OCI-LY3 (cell line): ENCODE results near the gene SLC25A13.

ENCODE experiments used
- H2AFZ ChIP-seq: fragments of 200-600, 300-600 bp; shearing (Covaris generic); 2 replicates; pipeline ENCODE4 v1.6.0; 2014; ENCODE audit warnings: antibody characterized with exemption, low read depth, low read length
- H3K27ac ChIP-seq: fragments of 200-600, 300-600 bp; sonication (generic); 2 replicates; pipeline ENCODE4 v1.5.1; 2014; ENCODE audit warnings: mild to moderate bottlenecking, low read length, moderate library complexity, mixed read lengths
- H3K27me3 ChIP-seq: fragments of 200-600, 300-600 bp; sonication (generic); 2 replicates; pipeline ENCODE4 v1.6.1; 2014; ENCODE audit warnings: low read depth, low read length, mixed read lengths
- H3K36me3 ChIP-seq: fragments of 200-600, 300-600 bp; sonication (generic); replicated peaks from 2 replicates; pipeline ENCODE3; 2014; ENCODE audit warnings: low read depth, low read length, mixed read lengths
- H3K4me1 ChIP-seq: fragments of 300-600, 200-600 bp; sonication (generic); 2 replicates; pipeline ENCODE4 v1.6.1; 2014; ENCODE audit warnings: low read length, mixed read lengths
- H3K4me2 ChIP-seq: fragments of 200-600, 300-600 bp; sonication (generic); 2 replicates; pipeline ENCODE4 v1.6.1; 2014; ENCODE audit warnings: low read length, mixed read lengths
- H3K4me3 ChIP-seq: fragments of 300-600, 200-600 bp; sonication (generic); 2 replicates; pipeline ENCODE4 v1.5.1; 2014; ENCODE audit warnings: antibody characterized with exemption, mild to moderate bottlenecking, low read length, moderate library complexity
- H3K79me2 ChIP-seq: fragments of 300-600, 200-600 bp; shearing (Covaris generic); 2 replicates; pipeline ENCODE4 v1.6.1; 2014; ENCODE audit warnings: mild to moderate bottlenecking, low read length, mixed read lengths
- H3K9ac ChIP-seq: fragments of 300-600, 200-600 bp; shearing (Covaris generic); 2 replicates; pipeline ENCODE4 v1.6.0; 2014; ENCODE audit warnings: mild to moderate bottlenecking, low read length, moderate library complexity
- H3K9me3 ChIP-seq: fragments of 200-600, 300-600 bp; shearing (Covaris generic); 2 replicates; pipeline ENCODE4 v1.6.1; 2014; ENCODE audit warnings: low read length, mixed read lengths; ENCODE audit not compliant: insufficient read depth
- H4K20me1 ChIP-seq: fragments of 200-600, 300-600 bp; sonication (generic); 2 replicates; pipeline ENCODE4 v1.6.1; 2016; ENCODE audit warnings: low read length, mixed read lengths; ENCODE audit not compliant: insufficient read depth
- CTCF ChIP-seq: fragments of 200-600, 300-600 bp; sonication (generic); IDR thresholded peaks from 2 replicates; pipeline ENCODE4 v1.5.1; 2014; ENCODE audit warnings: antibody characterized with exemption, low read length, low read depth
- EZH2phosphoT487 ChIP-seq: fragments of 200-600 bp; shearing (Covaris generic); IDR thresholded peaks from 2 replicates; pipeline ENCODE4 v1.6.1; 2018; ENCODE audit warnings: antibody characterized with exemption, mixed run types, low read depth

Gene SLC25A13

DNA sequence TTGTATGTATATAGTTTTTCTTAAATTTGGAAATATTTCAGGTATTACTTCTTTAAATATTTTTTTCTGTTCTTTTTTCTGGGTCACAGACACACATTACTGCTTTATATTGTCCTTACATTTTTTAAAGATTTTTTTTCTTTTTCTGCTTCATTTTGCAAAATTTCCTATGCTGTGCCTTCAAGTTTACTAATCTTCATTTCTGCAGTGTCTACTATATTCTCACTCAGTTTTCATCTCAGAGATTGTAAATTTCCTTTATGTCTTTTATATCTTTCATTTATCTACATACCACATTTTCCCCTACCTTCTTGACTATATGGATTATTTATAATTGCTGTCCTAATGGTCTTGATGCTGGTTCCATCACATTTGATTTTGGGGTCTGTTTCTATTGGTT, 210.5 kb downstream of the SLC25A13 start:
- no peak overlapping the region for H3K4me2 ChIP-seq
- no peak overlapping the region for H3K27ac ChIP-seq
- no peaks in the 10 kb centered on the region for H3K27me3 ChIP-seq
- H3K4me1 ChIP-seq = no peaks in the 10 kb centered on the region
- TF ChIP-seq EZH2phosphoT487 (no peak), CTCF (no peak)
- no peaks in the 10 kb centered on the region for H4K20me1 ChIP-seq
- H2AFZ ChIP-seq = no peak overlapping the region
- no peak overlapping the region for H3K9ac ChIP-seq
- no peaks in the 10 kb centered on the region for H3K79me2 ChIP-seq
- H3K4me3 ChIP-seq = no peak overlapping the region
- no peaks in the 10 kb centered on the region for H3K36me3 ChIP-seq
- H3K9me3 ChIP-seq = no peaks in the 10 kb centered on the region

DNA sequence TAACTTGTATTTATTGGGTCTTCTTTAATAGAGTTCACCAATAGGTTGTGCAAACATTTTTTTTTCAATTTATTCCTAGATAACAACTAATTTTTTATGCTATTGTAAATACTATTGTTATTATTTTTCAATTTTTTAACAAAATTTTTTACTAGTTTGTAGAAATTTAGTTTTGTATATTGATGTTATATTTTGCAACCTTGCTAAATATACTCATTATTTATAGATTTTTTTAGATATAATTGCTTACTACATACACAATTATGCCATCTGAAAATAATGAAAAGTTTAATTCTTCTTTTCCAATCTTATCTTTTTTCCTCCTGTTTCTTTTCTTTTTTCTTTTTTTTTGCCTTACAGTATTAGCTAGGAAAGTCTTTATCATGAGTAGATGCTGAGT, 216.9 kb downstream of the SLC25A13 start:
- no peak overlapping the region for H3K9ac ChIP-seq
- H3K4me2 ChIP-seq = no peak overlapping the region
- H3K4me1 ChIP-seq = no peaks in the 10 kb centered on the region
- H3K4me3 ChIP-seq = no peak overlapping the region
- H4K20me1 ChIP-seq = no peaks in the 10 kb centered on the region
- no peaks in the 10 kb centered on the region for H3K36me3 ChIP-seq
- H3K9me3 ChIP-seq = no peaks in the 10 kb centered on the region
- H3K27me3 ChIP-seq = no peaks in the 10 kb centered on the region
- TF ChIP-seq EZH2phosphoT487 (no peak), CTCF (no peak)
- H2AFZ ChIP-seq = no peak overlapping the region
- H3K79me2 ChIP-seq = no peaks in the 10 kb centered on the region
- no peak overlapping the region for H3K27ac ChIP-seq

DNA sequence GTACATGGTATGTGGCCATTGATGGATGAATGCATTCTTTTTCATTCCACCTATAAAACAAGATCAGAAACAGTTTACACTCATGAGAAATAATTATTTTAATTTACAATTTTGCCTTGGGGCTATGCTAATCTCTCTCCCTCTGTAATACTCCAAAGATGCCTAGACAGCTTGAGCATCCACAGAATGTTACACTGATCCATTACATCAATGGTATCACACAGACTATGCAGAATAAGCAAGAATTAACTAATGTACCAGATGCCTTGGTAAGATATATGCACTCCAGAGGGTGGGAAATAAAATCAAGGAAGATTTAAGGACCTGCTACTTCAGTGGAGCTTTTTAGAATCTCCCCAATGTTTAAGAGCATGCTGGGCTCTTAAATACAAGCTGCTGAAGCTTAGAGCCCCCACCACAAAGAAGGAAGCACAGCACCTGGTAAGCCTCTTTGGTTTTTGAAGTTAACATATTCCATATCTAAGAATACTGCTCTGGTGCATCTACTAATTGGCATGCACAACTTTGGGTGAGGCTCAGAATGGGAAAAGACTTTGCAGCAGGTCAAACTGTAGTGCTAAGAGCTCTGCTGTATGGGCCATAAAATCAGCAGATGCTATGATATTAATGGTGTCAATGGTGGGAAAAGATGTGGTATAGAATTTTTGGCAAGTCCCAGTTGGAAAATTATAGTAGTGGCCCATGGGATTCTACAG, 219.6 kb downstream of the SLC25A13 start:
- Histone ChIP-seq H4K20me1 (no peaks in the 10 kb centered on the region), H3K9ac (no peak overlapping the region), H3K4me3 (no peak overlapping the region), H3K4me2 (no peak overlapping the region), H2AFZ (no peak overlapping the region), H3K27me3 (no peaks in the 10 kb centered on the region), H3K36me3 (no peaks in the 10 kb centered on the region), H3K4me1 (no peaks in the 10 kb centered on the region), H3K9me3 (no peaks in the 10 kb centered on the region), H3K79me2 (no peaks in the 10 kb centered on the region), H3K27ac (no peak overlapping the region)
- TF ChIP-seq EZH2phosphoT487 = no peak
- no peak for TF ChIP-seq CTCF

DNA sequence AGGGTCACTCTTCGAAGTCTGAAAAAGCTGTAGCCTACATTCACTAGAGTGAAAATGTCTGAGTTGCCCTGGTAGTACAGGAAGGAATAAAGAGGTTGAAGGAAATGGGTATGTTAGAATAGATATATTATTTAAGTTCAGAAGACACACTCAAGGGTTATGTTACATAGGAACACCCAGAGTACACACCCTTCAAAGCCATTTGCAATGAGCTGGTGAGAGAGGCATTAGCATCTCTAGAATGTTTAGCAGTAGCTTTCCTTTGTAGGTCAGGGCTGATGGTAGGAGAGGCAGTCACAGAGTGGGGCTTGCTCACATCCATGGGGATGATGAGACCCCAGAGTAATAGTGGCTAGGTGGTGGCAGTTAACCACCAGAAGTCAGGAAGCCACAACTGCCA, 221.2 kb downstream of the SLC25A13 start:
- Histone ChIP-seq H3K9me3 (no peaks in the 10 kb centered on the region), H4K20me1 (no peaks in the 10 kb centered on the region), H3K4me3 (no peak overlapping the region)

More for the DNA sequence above, 221.2 kb downstream of the SLC25A13 start:
- Histone ChIP-seq H3K79me2 (no peaks in the 10 kb centered on the region), H2AFZ (no peak overlapping the region), H3K36me3 (no peaks in the 10 kb centered on the region), H3K27ac (no peak overlapping the region), H3K4me1 (no peaks in the 10 kb centered on the region), H3K9ac (no peak overlapping the region), H3K4me2 (no peak overlapping the region), H3K27me3 (no peaks in the 10 kb centered on the region)
- no peak for TF ChIP-seq CTCF
- TF ChIP-seq EZH2phosphoT487 = no peak
